Measurements from ENCODE around the gene ATP5MG. TPM values are rescaled to one million over a fixed set of nuclear protein-coding genes. Genes with fewer than 3 reads are reported as not detected.

Gene ATP5MG
- total and polyA plus RNA-seq, 10 of the 15 experiments (the other 5 are each of a cell fraction or from before 2014, with no cell fraction given): 211 to 2,276 (median 633) TPM

- no peaks in the 10 kb centered on the region for H3K27me3 ChIP-seq (replicated peaks in 1 of 2; ENCODE audit: control insufficient read depth in 2 of 2, insufficient read depth in 2 of 2, low read length in 1 of 2)
- POLR2A ChIA-PET: interaction anchor here (1.1 kb wide), 1 partner anchor 10 kb away, joined by 3 read pairs; no protein-coding TSS in a partner anchor
- no peaks in the 10 kb centered on the region; the same call in 2 of the 3 replicates for H3K9me3 ChIP-seq (replicated peaks; ENCODE audit: control insufficient read depth, insufficient read depth, low read length)
- 92% methylated on average over 5 of the region's 5 CpGs for WGBS (ENCODE audit: insufficient coverage, insufficient replicate concordance, low lambda C conversion rate, missing lambda C conversion rate)
- no peaks in the 10 kb centered on the region for H3K36me3 ChIP-seq (ENCODE audit: control insufficient read depth in 2 of 2, insufficient read depth in 2 of 2, low read length in 1 of 2)
- intact Hi-C loops (cut with micrococcal nuclease; ENCODE audit: unreplicated experiment): no loop called here
- SMC1A ChIA-PET (ENCODE audit: uncharacterized antibody, unreplicated experiment): interaction anchor here (0.5 to 1.5 kb wide), 5 partner anchors 12 to 221 kb away, joined by 3 to 4 read pairs (median 3); no protein-coding TSS in a partner anchor
- RAD21 ChIA-PET (ENCODE audit: unreplicated experiment): no interaction called here
- H3K79me2 ChIP-seq (ENCODE audit: control insufficient read depth, insufficient read depth, low read length): no peaks in the 10 kb centered on the region
- ATAC-seq (no peak), DNase-seq (ENCODE audit: low read depth, low spot score) (no peak), FAIRE-seq (no peak)
- H4K20me1 ChIP-seq (ENCODE audit: control insufficient read depth, insufficient read depth): no peaks in the 10 kb centered on the region
- BruUV-seq (replicated peaks): no TSS peak
- in situ Hi-C loops (cut with MboI): no loop called here
- H3K4me1 ChIP-seq (ENCODE audit: control insufficient read depth, insufficient read depth, low read length): no peaks in the 10 kb centered on the region
- TF ChIP-seq CHD1 (IDR thresholded peaks at IDR 0.05; ENCODE audit: low read depth, low read length) (no peak), TCF3 (IDR thresholded peaks at IDR 0.05; ENCODE audit: borderline replicate concordance, insufficient read depth, low read depth, low read length) (no peak), JUNB (IDR thresholded peaks at IDR 0.05) (no peak), CBX5 (IDR thresholded peaks at IDR 0.05; ENCODE audit: low read depth) (no peak), ZNF207 (IDR thresholded peaks at IDR 0.05; ENCODE audit: borderline replicate concordance) (no peak), IRF5 (IDR thresholded peaks at IDR 0.05; ENCODE audit: borderline replicate concordance) (no peak), GABPA (IDR thresholded peaks at IDR 0.05; ENCODE audit: low read depth) (no peak), TAF1 (IDR thresholded peaks at IDR 0.05; ENCODE audit: borderline replicate concordance, low read depth, low read length) (no peak)
- CTCF ChIA-PET: interaction anchor here (1.0 to 1.7 kb wide), 2 partner anchors 12 kb away, joined by 3 to 5 read pairs; no protein-coding TSS in a partner anchor
- H2AFZ ChIP-seq (ENCODE audit: control insufficient read depth, low read depth, low read length): no peak overlapping the region
- no peak overlapping the region for H3K4me2 ChIP-seq (ENCODE audit: control insufficient read depth, insufficient read depth)
- H3K9ac ChIP-seq (ENCODE audit: control insufficient read depth, insufficient read depth, low read length): no peak overlapping the region
- no peak overlapping the region for H3K4me3 ChIP-seq
- H3K27ac ChIP-seq (ENCODE audit: control insufficient read depth, insufficient read depth): no peak overlapping the region
Observed at GRCh38 chr11:118418766-118419165, 17.4 kb downstream of the ATP5MG start.

Data from GM12878 (cell line).